ENCODE results near the gene CA10. TPM values are rescaled to one million over a fixed set of nuclear protein-coding genes. Genes with fewer than 3 reads are reported as not detected.

Gene CA10
- total RNA-seq, 6 experiments from 2014 or later, result not detected

- WGBS (ENCODE audit: insufficient coverage, low coverage, low lambda C conversion rate, missing lambda C conversion rate), result 46% methylated on average over 2 of the region's 2 CpGs
- Histone ChIP-seq H3K27ac (no peak overlapping the region), H3K4me1 (no peaks in the 10 kb centered on the region), H3K36me3 (no peaks in the 10 kb centered on the region), H3K4me3 (no peak overlapping the region), H3K9me3 (no peaks in the 10 kb centered on the region), H3K27me3 (no peaks in the 10 kb centered on the region)
- no peak for TF ChIP-seq CTCF (IDR thresholded peaks at IDR 0.05)
- TF ChIP-seq POLR2A (IDR thresholded peaks at IDR 0.05), result no peak
- intact Hi-C loops (cut with DNase I), result no loop called here
- DNase-seq (no peak), ATAC-seq (no peak)
Measured at GRCh38 chr17:51588063-51588462, 570.5 kb downstream of the CA10 start.

DNA sequence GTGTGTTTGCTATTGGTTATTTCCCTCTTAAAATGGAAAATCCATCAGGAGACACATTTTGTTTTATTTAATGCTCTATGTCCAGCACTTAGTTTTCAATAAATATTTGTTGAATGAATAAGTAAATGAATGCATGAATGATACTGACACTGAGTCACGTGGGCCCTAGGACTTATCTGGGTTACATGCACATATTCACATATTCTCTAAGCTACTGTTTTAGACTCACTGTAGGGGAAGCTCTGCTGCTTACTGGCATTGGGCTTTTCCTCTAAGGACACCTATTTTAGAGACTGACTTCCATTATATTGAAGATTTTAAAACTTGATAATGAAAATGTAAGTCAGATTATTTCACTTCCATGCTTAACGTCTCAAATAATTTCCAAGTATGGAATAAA lies 571.0 kb downstream of the CA10 start:
- Histone ChIP-seq H3K4me1 (no peaks in the 10 kb centered on the region), H3K4me3 (no peak overlapping the region), H3K27me3 (no peaks in the 10 kb centered on the region), H3K27ac (no peak overlapping the region), H3K9me3 (no peaks in the 10 kb centered on the region), H3K36me3 (no peaks in the 10 kb centered on the region)
- intact Hi-C loops (cut with DNase I), result no loop called here
- DNase-seq (no peak), ATAC-seq (no peak)
- TF ChIP-seq CTCF (IDR thresholded peaks at IDR 0.05), result no peak
- 55% methylated on average over 2 of the region's 2 CpGs for WGBS (ENCODE audit: insufficient coverage, low coverage, low lambda C conversion rate, missing lambda C conversion rate)

DNA sequence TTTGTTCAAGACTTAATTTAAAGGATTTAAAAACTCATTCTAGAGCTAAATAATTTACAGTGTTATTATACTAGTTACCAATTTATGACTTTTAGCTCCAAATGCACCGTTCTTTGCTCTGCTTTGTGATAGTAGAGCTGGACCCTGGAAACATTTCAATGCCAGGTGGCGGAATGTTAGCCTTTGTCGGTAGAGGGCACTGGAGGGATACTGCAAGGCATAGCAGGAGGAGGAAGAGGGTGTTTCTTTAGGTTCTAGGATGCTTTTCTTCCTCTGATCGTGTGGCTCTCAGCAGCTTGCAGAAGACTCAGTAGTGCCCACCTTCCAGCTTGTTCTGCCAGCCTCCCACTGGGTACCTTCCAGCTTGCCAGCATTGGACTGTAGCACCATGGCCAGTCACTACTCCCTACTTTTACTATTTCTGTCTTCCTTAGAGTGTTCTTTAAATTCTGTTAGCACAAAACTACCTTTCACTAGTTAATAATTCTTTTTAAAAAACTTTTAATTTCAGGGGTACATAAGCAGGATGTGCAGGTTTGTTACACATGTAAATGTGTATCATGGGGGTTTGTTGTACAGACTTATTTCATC lies 572.9 kb downstream of the CA10 start:
- intact Hi-C loops (cut with DNase I), result no loop called here
- Histone ChIP-seq H3K4me1 (no peaks in the 10 kb centered on the region), H3K27me3 (no peaks in the 10 kb centered on the region), H3K4me3 (no peak overlapping the region), H3K27ac (no peak overlapping the region), H3K36me3 (no peaks in the 10 kb centered on the region), H3K9me3 (no peaks in the 10 kb centered on the region)
- TF ChIP-seq POLR2A (IDR thresholded peaks at IDR 0.05), result no peak
- TF ChIP-seq CTCF (IDR thresholded peaks at IDR 0.05), result peak; percentile 57 to 77 (median 66)
- DNase-seq (peak in 2 of 3 donors; percentile 21 to 44), ATAC-seq (peak; percentile 73 to 86 (median 80))
- WGBS (ENCODE audit: insufficient coverage, low coverage, low lambda C conversion rate, missing lambda C conversion rate), result 3% methylated on average over 4 of the region's 4 CpGs

DNA sequence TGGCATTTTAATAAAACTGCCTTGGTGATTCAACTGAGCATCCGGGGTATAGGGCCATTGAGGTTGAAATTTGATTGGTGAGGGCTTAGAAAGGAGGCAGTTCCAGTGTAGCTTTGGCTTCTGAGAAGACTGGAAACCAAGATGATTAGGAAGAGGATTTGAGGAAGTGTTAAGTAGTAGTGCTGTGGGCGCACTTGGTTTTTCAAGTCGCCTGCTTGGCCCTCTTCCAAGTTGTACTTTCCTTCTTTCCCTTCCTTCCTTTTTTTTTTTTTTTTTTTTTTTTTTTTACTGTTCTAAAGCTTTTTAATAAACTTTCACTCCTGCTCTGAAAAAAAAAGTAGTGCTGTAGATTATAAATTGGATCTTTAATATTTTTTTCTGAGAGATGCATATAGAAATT lies 577.6 kb downstream of the CA10 start:
- Histone ChIP-seq H3K36me3 (no peaks in the 10 kb centered on the region), H3K9me3 (no peaks in the 10 kb centered on the region), H3K27ac (no peak overlapping the region), H3K4me3 (no peak overlapping the region), H3K4me1 (no peaks in the 10 kb centered on the region), H3K27me3 (no peaks in the 10 kb centered on the region)
- 63% methylated on average over 3 of the region's 3 CpGs for WGBS (ENCODE audit: insufficient coverage, low coverage, low lambda C conversion rate, missing lambda C conversion rate)
- ATAC-seq, result no peak
- DNase-seq, result no peak
- intact Hi-C loops (cut with DNase I), result no loop called here
- no peak for TF ChIP-seq CTCF (IDR thresholded peaks at IDR 0.05)
- no peak for TF ChIP-seq POLR2A (IDR thresholded peaks at IDR 0.05)

Data from right lobe of liver (tissue), 6 donors.